Neuronal stem cell (in vitro differentiated cells): ENCODE data around the gene PCDHGB1.
"Not testable (repeated sequence)": the region's sequence is repeated elsewhere in the genome, so short reads cannot be mapped to it uniquely, and the experiment has no call there.

Experiments
- DNase-seq: peaks from one replicate; pipeline ENCODE4 v3.0.0-alpha.2; 2013; ENCODE audit warnings: low spot score
- H2AFZ ChIP-seq: one replicate; pipeline ENCODE4 v1.6.1; 2013; ENCODE audit warnings: mild to moderate bottlenecking, low read length, inconsistent platforms
- H2AK5ac ChIP-seq: 2 replicates; pipeline ENCODE4 v1.6.1; 2013; ENCODE audit warnings: low read depth, mild to moderate bottlenecking, inconsistent platforms, low read length, moderate library complexity, mixed read lengths
- H2BK120ac ChIP-seq: 2 replicates; pipeline ENCODE4 v1.6.1; 2013; ENCODE audit warnings: low read depth, mild to moderate bottlenecking, inconsistent platforms, low read length, moderate library complexity, mixed read lengths
- H2BK12ac ChIP-seq: one replicate; pipeline ENCODE4 v1.6.1; 2013; ENCODE audit warnings: low read length, inconsistent platforms
- H2BK15ac ChIP-seq: 2 replicates; pipeline ENCODE4 v1.6.1; 2013; ENCODE audit warnings: mild to moderate bottlenecking, low read length, inconsistent platforms, mixed read lengths
- H2BK5ac ChIP-seq: one replicate; pipeline ENCODE4 v1.6.1; 2013; ENCODE audit warnings: inconsistent platforms, mild to moderate bottlenecking, low read length, moderate library complexity
- H3K14ac ChIP-seq: one replicate; pipeline ENCODE4 v1.6.1; 2013; ENCODE audit warnings: low read length, inconsistent platforms
- H3K18ac ChIP-seq: 2 replicates; pipeline ENCODE4 v1.6.1; 2013; ENCODE audit warnings: low read length, inconsistent platforms
- H3K23ac ChIP-seq: 2 replicates; pipeline ENCODE4 v1.6.1; 2013; ENCODE audit warnings: low read depth, mild to moderate bottlenecking, mixed read lengths, low read length, inconsistent platforms; ENCODE audit not compliant: poor library complexity
- H3K27ac ChIP-seq: replicated peaks from 3 replicates; pipeline ENCODE4 v1.5.1; 2013; ENCODE audit warnings: low read length, inconsistent platforms
- H3K27me3 ChIP-seq, 3 experiments: 2 replicates each; pipeline ENCODE4 v1.6.1; 2013; ENCODE audit warnings: low read length in 3 of 3, mild to moderate bottlenecking in 2 of 3, inconsistent platforms in 1 of 3, low read depth in 1 of 3, mixed read lengths in 1 of 3, moderate library complexity in 1 of 3; ENCODE audit not compliant: control insufficient read depth in 3 of 3, insufficient read depth in 3 of 3
- H3K36me3 ChIP-seq, 2 donors: replicated peaks in 1 of 2; 2 replicates each; pipeline ENCODE4 v1.6.1; 2013; ENCODE audit warnings: low read length in 2 of 2; ENCODE audit not compliant: control insufficient read depth in 2 of 2, insufficient read depth in 2 of 2
- H3K4ac ChIP-seq: 2 replicates; pipeline ENCODE4 v1.6.1; 2013; ENCODE audit warnings: inconsistent platforms, mild to moderate bottlenecking, low read length, moderate library complexity
- H3K4me1 ChIP-seq, 2 donors: 1 replicate in 1 of 2; 2 replicates in 1 of 2; pipeline ENCODE4 v1.6.1; 2013; ENCODE audit warnings: low read length in 2 of 2, low read depth in 1 of 2; ENCODE audit not compliant: control insufficient read depth in 2 of 2, insufficient read depth in 1 of 2
- H3K4me2 ChIP-seq: one replicate; pipeline ENCODE4 v1.6.1; 2013; ENCODE audit warnings: mild to moderate bottlenecking, low read length, inconsistent platforms; ENCODE audit not compliant: insufficient read depth, poor library complexity, severe bottlenecking
- H3K4me3 ChIP-seq, 2 donors: 2 replicates each; pipeline ENCODE4 v1.5.1; 2013; ENCODE audit warnings: low read length in 2 of 2, mild to moderate bottlenecking in 2 of 2, inconsistent platforms in 1 of 2, moderate library complexity in 1 of 2
- H3K79me1 ChIP-seq: one replicate; pipeline ENCODE4 v1.6.1; 2013; ENCODE audit warnings: low read depth, mild to moderate bottlenecking, inconsistent platforms, low read length, moderate library complexity
- H3K9ac ChIP-seq: one replicate; pipeline ENCODE4 v1.6.1; 2013; ENCODE audit warnings: mild to moderate bottlenecking, low read depth, low read length, inconsistent platforms; ENCODE audit not compliant: poor library complexity
- H3K9me3 ChIP-seq, 2 donors: replicated peaks in 1 of 2; 2 replicates each; pipeline versions ENCODE3 to v1.6.1; 2013; ENCODE audit warnings: low read length in 2 of 2, mild to moderate bottlenecking in 2 of 2, inconsistent platforms in 1 of 2, low read depth in 1 of 2, mixed read lengths in 1 of 2, moderate library complexity in 1 of 2; ENCODE audit not compliant: control insufficient read depth in 2 of 2, insufficient read depth in 1 of 2
- H4K8ac ChIP-seq: one replicate; pipeline ENCODE4 v1.6.1; 2013; ENCODE audit warnings: low read depth, mild to moderate bottlenecking, inconsistent platforms, low read length, moderate library complexity
- H4K91ac ChIP-seq: one replicate; pipeline ENCODE4 v1.6.1; 2013; ENCODE audit warnings: low read length, low read depth, mild to moderate bottlenecking, inconsistent platforms; ENCODE audit not compliant: poor library complexity
- WGBS, 2 donors: extraction: QIAGEN DNeasy Blood & Tissue Kit; methylation state at CpG; one replicate each; pipeline ENCODE4 v1.1.7; 2013; ENCODE audit warnings: missing lambda C conversion rate in 2 of 2, mixed read lengths in 1 of 2; ENCODE audit not compliant: insufficient read length in 2 of 2, insufficient replicate concordance in 1 of 2; ENCODE audit errors: extremely low coverage in 2 of 2; 5-methylcytosine and 5-hydroxymethylcytosine counted together

PCDHGB1 gene

GRCh38 chr5:141332571-141332970 is 17.3 kb upstream of the PCDHGB1 start:
- H2BK15ac ChIP-seq, H2BK12ac ChIP-seq, H2AK5ac ChIP-seq, H3K23ac ChIP-seq, H4K91ac ChIP-seq, H3K14ac ChIP-seq, H3K27ac ChIP-seq, H3K36me3 ChIP-seq, H2BK5ac ChIP-seq, H3K18ac ChIP-seq, H3K4me3 ChIP-seq, H3K79me1 ChIP-seq, H3K4ac ChIP-seq, H3K9ac ChIP-seq, H4K8ac ChIP-seq, H3K27me3 ChIP-seq, DNase-seq, H2AFZ ChIP-seq, H3K4me1 ChIP-seq, H3K4me2 ChIP-seq, H2BK120ac ChIP-seq: not testable (repeated sequence)
- peaks cover 21 to 27% of the 10 kb centered on the region in 2 donors for H3K9me3 ChIP-seq
- no CpG with 5 or more reads among the region's 39 CpGs for WGBS, 2 donors

- Histone ChIP-seq H2BK15ac (no peak within 1 kb of the TSS), H3K36me3 (peaks cover 0 to 2% of the 10 kb centered on the region in 2 donors), H4K91ac (no peak within 1 kb of the TSS), H3K9me3 (peaks cover 15 to 17% of the 10 kb centered on the region in 2 donors), H2AFZ (no peak within 1 kb of the TSS), H3K18ac (no peak within 1 kb of the TSS), H3K23ac (no peak within 1 kb of the TSS), H2AK5ac (no peak within 1 kb of the TSS), H3K27me3 (no peaks in the 10 kb centered on the region), H3K14ac (no peak within 1 kb of the TSS), H2BK120ac (no peak within 1 kb of the TSS), H2BK12ac (no peak within 1 kb of the TSS), H3K4ac (no peak within 1 kb of the TSS), H3K79me1 (no peaks in the 10 kb centered on the region), H3K4me2 (no peak within 1 kb of the TSS), H3K4me3 (no peak within 1 kb of the TSS), H4K8ac (no peak within 1 kb of the TSS), H3K4me1 (no peaks in the 10 kb centered on the region), H3K27ac (no peak within 1 kb of the TSS), H2BK5ac (no peak within 1 kb of the TSS), H3K9ac (no peak within 1 kb of the TSS)
- no CpG with 5 or more reads among the region's 27 CpGs for WGBS, 2 donors
- DNase-seq, result no peak
These were observed 11.2 kb upstream of the PCDHGB1 start, which contains the start of gene PCDHGA2 for GRCh38 chr5:141338538-141339306. TSS of gene PCDHGA2 (plus strand) at chr5:141338760.

- not testable (repeated sequence) for H4K91ac ChIP-seq, H3K23ac ChIP-seq, H3K4me3 ChIP-seq, H3K18ac ChIP-seq, H3K4me2 ChIP-seq, H2AFZ ChIP-seq, H2BK5ac ChIP-seq, H4K8ac ChIP-seq, H3K27ac ChIP-seq, H3K4ac ChIP-seq, H2BK15ac ChIP-seq, H3K14ac ChIP-seq, H2BK12ac ChIP-seq, H3K9ac ChIP-seq, H3K36me3 ChIP-seq, H3K27me3 ChIP-seq, H2AK5ac ChIP-seq, H2BK120ac ChIP-seq, DNase-seq, H3K79me1 ChIP-seq, H3K4me1 ChIP-seq
- WGBS, 2 donors, result no CpG with 5 or more reads among the region's 45 CpGs
- H3K9me3 ChIP-seq, result peaks cover 20 to 32% of the 10 kb centered on the region in 2 donors
These were observed 9.0 kb upstream of the PCDHGB1 start for GRCh38 chr5:141340781-141341354.

GRCh38 chr5:141342773-141343172 is 7.1 kb upstream of the PCDHGB1 start:
- H3K27me3 ChIP-seq, result no peaks in the 10 kb centered on the region
- WGBS, 2 donors, result no CpG with 5 or more reads among the region's 1 CpG
- H3K14ac ChIP-seq, result no peak overlapping the region
- no peaks in the 10 kb centered on the region for H3K36me3 ChIP-seq
- no peaks in the 10 kb centered on the region for H3K4me1 ChIP-seq
- H3K4me3 ChIP-seq, result no peak overlapping the region
- no peaks in the 10 kb centered on the region for H3K79me1 ChIP-seq
- no peak for DNase-seq
- H2BK5ac ChIP-seq, result no peak overlapping the region
- H4K91ac ChIP-seq, result no peak overlapping the region
- no peak overlapping the region for H2BK12ac ChIP-seq
- H3K4ac ChIP-seq, result no peak overlapping the region
- no peak overlapping the region for H3K27ac ChIP-seq
- H3K9ac ChIP-seq, result no peak overlapping the region
- H3K9me3 ChIP-seq, result peaks cover 22 to 32% of the 10 kb centered on the region in 2 donors
- no peak overlapping the region for H4K8ac ChIP-seq
- no peak overlapping the region for H3K23ac ChIP-seq
- no peak overlapping the region for H2BK15ac ChIP-seq
- no peak overlapping the region for H2AFZ ChIP-seq
- H3K4me2 ChIP-seq, result no peak overlapping the region
- no peak overlapping the region for H3K18ac ChIP-seq
- no peak overlapping the region for H2BK120ac ChIP-seq
- H2AK5ac ChIP-seq, result no peak overlapping the region
